Measurements from ENCODE around the gene TARDBP. TPM values are rescaled to one million over a fixed set of nuclear protein-coding genes. Genes with fewer than 3 reads are reported as not detected.
A peak's percentile ranks its signal among the peaks of the same experiment; 100 is the strongest.
"Not testable (repeated sequence)": the region's sequence is repeated elsewhere in the genome, so short reads cannot be mapped to it uniquely, and the experiment has no call there.

TARDBP gene
- total RNA-seq, 1 experiment from 2014 or later = 70.3 TPM

- in situ Hi-C loops (cut with HindIII; ENCODE audit: low sequenced_read_pairs) = no loop called here
- no peak for DNase-seq (ENCODE audit: low spot score)
Measured at GRCh38 chr1:11054666-11055065, 42.2 kb downstream of the TARDBP start.

GRCh38 chr1:11055676-11056075, 43.2 kb downstream of the TARDBP start:
- no peak for DNase-seq (ENCODE audit: low spot score)
- in situ Hi-C loops (cut with HindIII; ENCODE audit: low sequenced_read_pairs) = no loop called here

GRCh38 chr1:11056504-11056903, 44.0 kb downstream of the TARDBP start:
- in situ Hi-C loops (cut with HindIII; ENCODE audit: low sequenced_read_pairs) = no loop called here
- DNase-seq (ENCODE audit: low spot score) = no peak

GRCh38 chr1:11057477-11057876, 45.0 kb downstream of the TARDBP start:
- no peak for DNase-seq (ENCODE audit: low spot score)
- in situ Hi-C loops (cut with HindIII; ENCODE audit: low sequenced_read_pairs) = no loop called here

GRCh38 chr1:11058026-11058425, 45.6 kb downstream of the TARDBP start:
- in situ Hi-C loops (cut with HindIII; ENCODE audit: low sequenced_read_pairs) = no loop called here
- DNase-seq (ENCODE audit: low spot score) = no peak

- no peak for DNase-seq (ENCODE audit: low spot score)
- in situ Hi-C loops (cut with HindIII; ENCODE audit: low sequenced_read_pairs) = no loop called here
Measured at GRCh38 chr1:11058595-11059154, 46.2 kb downstream of the TARDBP start.

GRCh38 chr1:11059155-11059967, 46.9 kb downstream of the TARDBP start:
- in situ Hi-C loops (cut with HindIII; ENCODE audit: low sequenced_read_pairs) = no loop called here
- DNase-seq (ENCODE audit: low spot score) = no peak

- in situ Hi-C loops (cut with HindIII; ENCODE audit: low sequenced_read_pairs) = no loop called here
- peak; percentile 88 for DNase-seq (ENCODE audit: low spot score)
Measured at GRCh38 chr1:11059968-11060830, 47.7 kb downstream of the TARDBP start, which contains the start of gene SRM. Gene SRM (minus strand): TSS chr1:11060018. CDS start chr1:11059943, 75 bp downstream.

- in situ Hi-C loops (cut with HindIII; ENCODE audit: low sequenced_read_pairs) = no loop called here
- no peak for DNase-seq (ENCODE audit: low spot score)
Measured at GRCh38 chr1:11061652-11062365, 49.4 kb downstream of the TARDBP start.

- no peak for DNase-seq (ENCODE audit: low spot score)
- in situ Hi-C loops (cut with HindIII; ENCODE audit: low sequenced_read_pairs) = no loop called here
Measured at GRCh38 chr1:11062965-11063401, 50.5 kb downstream of the TARDBP start.

- DNase-seq (ENCODE audit: low spot score); in situ Hi-C loops (cut with HindIII; ENCODE audit: low sequenced_read_pairs): not testable (repeated sequence)
Measured at GRCh38 chr1:11063937-11064537, 51.6 kb downstream of the TARDBP start.

- DNase-seq (ENCODE audit: low spot score) = no peak
- in situ Hi-C loops (cut with HindIII; ENCODE audit: low sequenced_read_pairs) = no loop called here
Measured at GRCh38 chr1:11064942-11065341, 52.5 kb downstream of the TARDBP start.

- no peak for DNase-seq (ENCODE audit: low spot score)
Measured at GRCh38 chr1:11065796-11066195, 53.3 kb downstream of the TARDBP start.

GRCh38 chr1:11067716-11068599, 55.5 kb downstream of the TARDBP start:
- DNase-seq (ENCODE audit: low spot score) = no peak
- in situ Hi-C loops (cut with HindIII; ENCODE audit: low sequenced_read_pairs) = no loop called here

More at GRCh38 chr1:11065796-11066195, 53.3 kb downstream of the TARDBP start:
- in situ Hi-C loops (cut with HindIII; ENCODE audit: low sequenced_read_pairs) = no loop called here

GRCh38 chr1:11068600-11069473, 56.4 kb downstream of the TARDBP start:
- no peak for DNase-seq (ENCODE audit: low spot score)
- in situ Hi-C loops (cut with HindIII; ENCODE audit: low sequenced_read_pairs) = no loop called here

GRCh38 chr1:11070876-11071275, 58.4 kb downstream of the TARDBP start:
- in situ Hi-C loops (cut with HindIII; ENCODE audit: low sequenced_read_pairs) = no loop called here
- no peak for DNase-seq (ENCODE audit: low spot score)

Measured in G401 (cell line).